Measurements from ENCODE around the gene XBP1.

GRCh38 chr22:28791841-28792490, 8.4 kb downstream of the XBP1 start:
- TF ChIP-seq, protein P1, sequence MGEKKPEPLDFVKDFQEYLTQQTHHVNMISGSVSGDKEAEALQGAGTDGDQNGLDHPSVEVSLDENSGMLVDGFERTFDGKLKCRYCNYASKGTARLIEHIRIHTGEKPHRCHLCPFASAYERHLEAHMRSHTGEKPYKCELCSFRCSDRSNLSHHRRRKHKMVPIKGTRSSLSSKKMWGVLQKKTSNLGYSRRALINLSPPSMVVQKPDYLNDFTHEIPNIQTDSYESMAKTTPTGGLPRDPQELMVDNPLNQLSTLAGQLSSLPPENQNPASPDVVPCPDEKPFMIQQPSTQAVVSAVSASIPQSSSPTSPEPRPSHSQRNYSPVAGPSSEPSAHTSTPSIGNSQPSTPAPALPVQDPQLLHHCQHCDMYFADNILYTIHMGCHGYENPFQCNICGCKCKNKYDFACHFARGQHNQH (CRISPR knock-in tag; IDR thresholded peaks at IDR 0.05) = no peak
- TF ChIP-seq, protein P2, sequence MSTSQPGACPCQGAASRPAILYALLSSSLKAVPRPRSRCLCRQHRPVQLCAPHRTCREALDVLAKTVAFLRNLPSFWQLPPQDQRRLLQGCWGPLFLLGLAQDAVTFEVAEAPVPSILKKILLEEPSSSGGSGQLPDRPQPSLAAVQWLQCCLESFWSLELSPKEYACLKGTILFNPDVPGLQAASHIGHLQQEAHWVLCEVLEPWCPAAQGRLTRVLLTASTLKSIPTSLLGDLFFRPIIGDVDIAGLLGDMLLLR (CRISPR knock-in tag; IDR thresholded peaks at IDR 0.05) = no peak
- TF ChIP-seq, protein P3, sequence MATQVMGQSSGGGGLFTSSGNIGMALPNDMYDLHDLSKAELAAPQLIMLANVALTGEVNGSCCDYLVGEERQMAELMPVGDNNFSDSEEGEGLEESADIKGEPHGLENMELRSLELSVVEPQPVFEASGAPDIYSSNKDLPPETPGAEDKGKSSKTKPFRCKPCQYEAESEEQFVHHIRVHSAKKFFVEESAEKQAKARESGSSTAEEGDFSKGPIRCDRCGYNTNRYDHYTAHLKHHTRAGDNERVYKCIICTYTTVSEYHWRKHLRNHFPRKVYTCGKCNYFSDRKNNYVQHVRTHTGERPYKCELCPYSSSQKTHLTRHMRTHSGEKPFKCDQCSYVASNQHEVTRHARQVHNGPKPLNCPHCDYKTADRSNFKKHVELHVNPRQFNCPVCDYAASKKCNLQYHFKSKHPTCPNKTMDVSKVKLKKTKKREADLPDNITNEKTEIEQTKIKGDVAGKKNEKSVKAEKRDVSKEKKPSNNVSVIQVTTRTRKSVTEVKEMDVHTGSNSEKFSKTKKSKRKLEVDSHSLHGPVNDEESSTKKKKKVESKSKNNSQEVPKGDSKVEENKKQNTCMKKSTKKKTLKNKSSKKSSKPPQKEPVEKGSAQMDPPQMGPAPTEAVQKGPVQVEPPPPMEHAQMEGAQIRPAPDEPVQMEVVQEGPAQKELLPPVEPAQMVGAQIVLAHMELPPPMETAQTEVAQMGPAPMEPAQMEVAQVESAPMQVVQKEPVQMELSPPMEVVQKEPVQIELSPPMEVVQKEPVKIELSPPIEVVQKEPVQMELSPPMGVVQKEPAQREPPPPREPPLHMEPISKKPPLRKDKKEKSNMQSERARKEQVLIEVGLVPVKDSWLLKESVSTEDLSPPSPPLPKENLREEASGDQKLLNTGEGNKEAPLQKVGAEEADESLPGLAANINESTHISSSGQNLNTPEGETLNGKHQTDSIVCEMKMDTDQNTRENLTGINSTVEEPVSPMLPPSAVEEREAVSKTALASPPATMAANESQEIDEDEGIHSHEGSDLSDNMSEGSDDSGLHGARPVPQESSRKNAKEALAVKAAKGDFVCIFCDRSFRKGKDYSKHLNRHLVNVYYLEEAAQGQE (IDR thresholded peaks at IDR 0.05; ENCODE audit: borderline replicate concordance in 1 of 2, low read depth in 1 of 2, low read length in 2 of 2) = no peak
- TF ChIP-seq NFYC (CRISPR knock-in tag; IDR thresholded peaks at IDR 0.05) (no peak), TP53 (CRISPR knock-in tag; conservative IDR thresholded peaks at IDR 0.05) (no peak), EP300 (IDR thresholded peaks at IDR 0.05; ENCODE audit: low read depth in 2 of 2, low read length in 2 of 2) (no peak), EP300 (CRISPR knock-in tag; IDR thresholded peaks at IDR 0.05; ENCODE audit: borderline replicate concordance) (no peak)
- TF ChIP-seq, protein P4, sequence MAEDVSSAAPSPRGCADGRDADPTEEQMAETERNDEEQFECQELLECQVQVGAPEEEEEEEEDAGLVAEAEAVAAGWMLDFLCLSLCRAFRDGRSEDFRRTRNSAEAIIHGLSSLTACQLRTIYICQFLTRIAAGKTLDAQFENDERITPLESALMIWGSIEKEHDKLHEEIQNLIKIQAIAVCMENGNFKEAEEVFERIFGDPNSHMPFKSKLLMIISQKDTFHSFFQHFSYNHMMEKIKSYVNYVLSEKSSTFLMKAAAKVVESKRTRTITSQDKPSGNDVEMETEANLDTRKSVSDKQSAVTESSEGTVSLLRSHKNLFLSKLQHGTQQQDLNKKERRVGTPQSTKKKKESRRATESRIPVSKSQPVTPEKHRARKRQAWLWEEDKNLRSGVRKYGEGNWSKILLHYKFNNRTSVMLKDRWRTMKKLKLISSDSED (CRISPR knock-in tag; IDR thresholded peaks at IDR 0.05) = no peak

Data from HepG2 (cell line).